ENCODE measurements around the gene ELOVL7.
"Not testable (repeated sequence)": the region's sequence is repeated elsewhere in the genome, so short reads cannot be mapped to it uniquely, and the experiment has no call there.

The ELOVL7 gene

DNA sequence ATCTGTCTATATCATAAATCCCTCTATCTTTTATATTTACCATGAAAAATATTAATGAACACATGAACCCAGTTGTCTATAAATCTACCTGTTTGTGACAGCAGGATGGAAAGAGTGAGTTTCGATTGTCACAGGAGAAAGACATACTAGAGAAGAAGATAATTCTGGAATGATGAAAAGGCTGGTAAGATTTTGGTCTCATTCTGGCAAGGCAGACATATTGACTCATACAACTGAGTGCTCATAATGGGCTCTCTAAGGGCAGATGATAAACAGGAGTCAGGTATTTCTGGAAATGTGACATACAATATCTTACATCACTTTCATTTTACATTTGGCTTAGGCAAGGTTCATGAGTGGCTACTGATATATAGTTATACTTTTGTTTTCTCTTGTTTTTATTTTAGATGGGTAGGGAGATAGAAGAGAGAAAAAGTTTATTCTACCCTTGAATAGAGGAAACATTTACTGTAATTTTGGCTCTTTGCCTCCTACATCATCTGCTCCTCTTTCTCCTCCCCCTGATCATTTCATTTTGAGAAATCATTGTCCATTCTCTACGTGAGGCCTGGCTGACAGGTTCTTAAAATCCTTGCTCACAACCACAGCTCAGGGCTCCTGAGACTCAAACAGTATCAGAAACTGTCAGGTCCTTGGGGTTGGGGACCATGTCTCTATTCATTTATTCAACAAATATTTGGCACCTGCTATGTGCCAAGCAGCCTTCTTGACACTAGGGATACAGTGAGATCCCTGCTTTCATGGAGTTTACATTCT, 14.4 kb downstream of the ELOVL7 start:
- no peak for DNase-seq

DNA sequence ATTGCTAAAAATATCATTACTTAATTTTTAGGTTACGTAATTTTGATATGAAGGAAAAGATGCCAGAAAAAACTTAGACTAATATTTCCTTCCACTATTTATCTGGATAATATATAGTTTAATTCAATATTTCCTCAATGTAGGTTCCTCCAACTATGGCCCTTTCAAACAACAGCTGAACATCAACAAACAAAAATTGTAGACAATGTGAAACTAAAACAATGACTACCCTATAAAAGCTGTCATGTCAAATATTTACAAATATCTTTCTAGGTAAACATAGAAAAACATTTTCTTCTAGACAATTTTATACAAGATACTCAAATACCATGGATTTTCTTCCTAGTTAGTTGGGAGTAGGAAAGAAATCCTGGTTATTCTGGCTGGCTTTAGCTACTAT, 16.9 kb downstream of the ELOVL7 start:
- no peak for DNase-seq

DNA sequence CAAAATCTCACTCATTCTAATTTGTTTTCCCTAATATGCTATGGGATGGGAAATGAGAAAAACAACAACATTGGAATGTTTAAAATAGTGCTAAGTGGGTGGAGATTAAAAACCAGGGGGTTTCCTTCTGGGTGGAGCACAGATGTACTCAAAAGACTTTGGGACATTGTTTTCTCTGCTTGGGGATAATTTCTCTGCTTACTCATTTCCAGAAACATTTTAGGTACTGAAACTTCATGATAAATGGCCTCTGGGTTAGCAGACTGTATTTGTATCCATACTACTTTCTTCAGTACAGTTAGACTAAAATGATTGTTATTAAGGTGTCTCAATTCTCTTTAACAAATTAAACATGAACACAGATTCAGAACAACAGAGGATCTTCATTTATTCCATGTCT, 17.4 kb downstream of the ELOVL7 start:
- no peak for DNase-seq

DNA sequence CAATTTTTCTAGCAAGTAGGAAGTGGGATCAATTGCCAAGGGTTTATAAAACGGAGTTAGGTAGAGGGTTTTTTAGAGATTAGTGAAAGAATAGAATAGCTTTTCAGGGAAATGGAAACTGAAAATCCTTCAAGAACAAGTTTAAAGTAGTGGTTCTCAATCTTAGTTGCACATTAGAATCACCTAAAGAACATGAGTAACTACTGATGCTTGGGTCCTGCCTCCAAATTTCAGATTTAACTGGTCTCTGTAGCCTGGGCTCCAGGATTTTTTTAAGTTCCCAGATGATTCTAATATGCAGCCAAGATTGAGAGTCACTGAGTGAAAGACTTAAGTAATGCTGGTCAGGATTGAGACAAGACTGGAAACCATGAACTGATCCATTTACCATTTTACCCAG, 20.5 kb downstream of the ELOVL7 start:
- DNase-seq: no peak

DNA sequence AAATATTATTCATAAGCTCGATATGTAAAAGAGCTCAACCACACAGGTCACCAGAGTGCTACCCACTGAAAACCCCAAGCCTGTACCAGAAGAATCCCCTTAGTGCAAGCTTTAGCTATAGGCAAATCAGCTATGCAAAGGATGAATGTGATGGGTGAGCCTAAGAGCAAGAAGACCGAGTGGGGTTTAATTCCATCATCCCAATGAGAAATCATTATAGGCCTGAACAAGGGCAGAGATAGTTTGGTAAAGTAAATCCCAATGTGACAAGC, 21.8 kb downstream of the ELOVL7 start:
- peak; percentile 87 to 88 for DNase-seq

DNA sequence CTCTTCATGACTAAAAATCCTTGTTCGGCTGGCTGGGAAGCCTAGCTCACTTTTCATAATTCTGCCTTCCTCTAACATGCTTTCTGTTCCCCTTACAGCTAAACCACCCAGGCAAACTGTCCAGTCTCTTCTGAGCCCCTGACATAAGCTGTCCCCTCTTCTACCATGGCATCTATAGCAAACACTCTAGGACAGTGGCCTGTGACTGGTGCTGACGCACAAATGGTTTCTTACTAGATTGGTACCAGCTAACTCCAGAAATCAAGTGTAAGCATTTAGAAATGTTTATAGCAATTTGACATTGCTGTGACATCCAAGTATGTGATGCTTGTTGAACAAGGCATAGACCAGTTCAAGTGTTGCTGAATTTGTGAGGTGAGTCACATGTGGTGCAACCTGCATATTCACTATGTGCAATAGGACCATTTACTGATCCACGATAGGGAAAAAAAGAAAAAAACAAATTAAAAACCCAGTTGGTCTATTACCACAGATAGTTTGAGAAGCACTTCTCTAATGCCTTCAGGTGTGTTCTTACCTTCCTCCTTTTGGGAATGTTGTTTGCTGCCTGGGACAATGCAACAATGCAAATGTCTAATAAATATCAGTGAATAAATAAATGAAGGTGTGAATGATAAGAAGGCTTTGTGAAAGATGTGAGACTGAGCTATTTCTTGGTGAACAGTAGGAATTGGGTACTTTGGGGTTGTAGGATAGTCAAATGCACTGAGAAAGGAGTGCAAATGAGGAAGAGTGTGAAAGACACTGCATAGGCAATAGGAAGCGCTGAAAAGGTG, 22.4 kb downstream of the ELOVL7 start:
- peak in 1 of 2 experiments; percentile 27 for DNase-seq

DNA sequence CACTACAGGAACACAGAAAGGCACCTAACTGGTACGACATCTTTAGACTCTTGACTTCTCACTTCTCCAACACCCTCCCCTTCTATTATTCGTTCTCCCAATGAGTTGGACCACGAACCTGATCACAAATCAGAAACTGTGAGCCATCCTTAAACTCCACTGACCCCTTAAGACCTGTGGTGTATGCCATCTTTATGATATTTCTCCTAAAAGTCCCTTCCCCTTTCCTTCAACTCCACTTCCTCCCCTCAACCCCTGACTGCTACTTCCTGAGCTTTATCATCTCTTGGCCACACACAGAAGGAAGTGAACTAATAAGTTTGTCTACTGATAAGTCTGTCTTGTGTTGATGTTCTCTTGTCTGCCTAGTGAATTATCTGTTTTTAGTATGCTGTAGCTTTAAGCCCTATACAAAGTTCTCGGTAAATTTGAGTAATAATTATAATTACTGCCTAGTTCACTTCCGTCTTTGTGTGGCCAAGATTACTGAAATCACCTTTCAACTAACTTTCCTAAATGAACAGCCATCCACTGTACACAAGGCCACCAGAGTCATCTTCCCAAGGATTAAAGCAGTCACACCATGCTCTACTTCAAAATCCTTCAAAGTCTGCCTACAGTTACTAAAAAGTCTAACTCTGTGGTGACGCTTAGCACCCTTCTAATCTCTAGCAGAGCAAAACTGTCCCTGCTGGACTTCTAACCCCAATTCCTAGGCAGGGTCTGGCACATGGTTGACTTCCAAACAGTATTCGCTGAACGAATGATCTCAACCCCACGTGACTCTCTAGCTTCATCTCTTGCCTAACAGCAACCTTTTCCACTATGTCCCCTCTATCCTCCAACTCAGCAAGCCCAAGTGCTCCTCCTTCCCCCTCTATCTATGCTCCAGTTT, 23.2 kb downstream of the ELOVL7 start:
- no peak for DNase-seq

DNA sequence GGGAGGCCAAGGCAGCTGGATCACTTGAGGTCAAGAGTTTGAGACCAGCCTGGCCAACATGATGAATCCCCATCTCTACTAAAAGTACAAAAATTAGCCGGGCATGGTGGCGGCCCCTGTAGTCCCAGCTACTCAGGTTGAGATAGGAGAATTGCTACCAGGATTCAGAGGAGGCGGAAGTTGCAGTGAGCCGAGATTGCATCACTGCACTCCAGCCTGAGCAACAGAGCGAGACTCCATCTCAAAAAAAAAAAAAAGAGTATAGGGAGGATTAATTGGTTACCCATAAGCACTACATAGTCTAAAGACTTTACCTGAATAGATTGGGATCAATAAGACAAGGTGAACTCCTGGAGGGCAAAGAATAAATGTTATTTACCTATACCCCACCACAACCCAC, 27.9 kb downstream of the ELOVL7 start:
- DNase-seq: not testable (repeated sequence)

DNA sequence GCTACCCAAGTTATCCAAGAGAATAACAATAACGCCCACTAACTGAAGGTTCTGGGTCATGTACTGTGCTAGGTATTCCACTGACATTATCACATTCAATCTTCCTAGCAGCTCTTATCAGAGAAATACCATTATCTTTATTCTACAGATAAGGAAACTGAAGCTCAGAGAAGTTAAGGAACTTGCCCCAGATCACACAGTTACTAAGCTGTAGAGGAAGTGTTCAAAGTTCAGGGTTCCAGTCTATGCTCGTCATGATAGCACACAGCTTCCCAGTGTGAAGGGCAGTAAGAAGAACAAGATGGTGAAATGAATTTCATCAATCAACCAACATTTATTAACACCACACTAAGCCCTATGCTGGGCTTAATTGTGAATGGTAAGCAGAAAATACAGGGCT, 29.6 kb downstream of the ELOVL7 start:
- DNase-seq: no peak

DNA sequence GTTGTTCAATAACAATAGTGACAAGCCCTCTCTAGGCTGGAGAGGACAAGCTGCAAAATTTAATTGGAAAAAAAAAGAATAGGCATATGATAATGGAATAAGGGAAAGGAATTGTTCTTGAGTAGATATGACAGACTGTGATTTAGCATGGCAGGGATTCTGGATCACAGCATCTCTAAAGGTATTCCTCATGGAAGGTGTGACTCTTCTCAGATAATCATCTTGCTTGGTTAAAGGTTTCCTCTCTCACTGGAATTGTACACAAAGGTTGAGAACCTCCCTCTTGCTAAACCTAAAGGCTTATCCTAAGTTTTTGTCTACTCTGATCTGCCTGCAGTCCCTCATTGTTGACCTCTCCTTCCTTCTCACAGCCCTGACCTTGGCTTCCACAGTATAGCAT, 31.6 kb downstream of the ELOVL7 start:
- no peak for DNase-seq

DNA sequence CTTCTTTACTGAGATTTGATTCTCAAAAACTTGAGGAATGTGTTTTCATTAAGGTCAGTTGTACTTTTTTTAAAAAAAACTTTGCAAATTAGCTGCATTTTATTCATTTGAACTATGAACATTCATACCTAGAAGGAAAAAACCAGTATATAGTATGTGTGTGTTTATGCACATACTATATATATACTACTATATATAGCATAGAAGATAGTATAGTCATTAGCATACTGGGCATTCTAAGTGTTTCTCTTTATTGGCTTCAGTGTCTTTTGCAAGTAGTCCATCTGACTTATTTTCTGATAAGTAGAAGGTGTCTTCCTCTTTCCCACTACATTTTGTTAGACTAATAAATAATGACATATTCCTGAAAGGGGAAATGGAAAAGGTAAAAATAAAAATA, 33.0 kb downstream of the ELOVL7 start:
- DNase-seq: no peak

DNA sequence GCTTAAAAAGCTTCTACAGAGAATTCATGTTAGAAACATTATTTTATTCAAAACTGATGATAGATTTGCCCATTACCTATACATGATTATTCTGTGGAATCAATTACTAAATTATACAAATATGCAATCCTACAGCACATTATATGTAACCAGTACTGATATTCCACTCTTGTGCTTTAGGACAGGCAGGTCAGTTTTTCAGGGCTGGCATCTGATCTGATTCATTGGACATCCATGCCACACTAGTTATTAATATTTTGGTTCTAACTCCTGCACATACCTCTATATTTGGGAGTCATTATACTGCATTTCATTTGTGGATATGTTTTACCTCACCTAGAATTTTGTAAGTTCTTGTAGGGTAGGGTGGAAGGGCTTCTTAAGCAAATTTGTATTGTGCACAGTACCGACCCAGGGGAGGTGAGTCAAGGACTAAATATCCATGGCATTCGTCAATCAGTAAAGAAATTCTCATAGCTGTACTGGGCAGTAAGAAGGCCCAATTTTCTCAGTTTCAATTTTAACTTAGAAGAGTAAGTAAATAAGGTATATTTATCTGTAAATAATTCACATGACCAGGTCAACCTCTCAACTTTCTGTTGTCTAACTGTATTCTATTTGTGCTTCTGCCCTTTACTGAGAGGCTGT, 33.5 kb downstream of the ELOVL7 start:
- DNase-seq: no peak

DNA sequence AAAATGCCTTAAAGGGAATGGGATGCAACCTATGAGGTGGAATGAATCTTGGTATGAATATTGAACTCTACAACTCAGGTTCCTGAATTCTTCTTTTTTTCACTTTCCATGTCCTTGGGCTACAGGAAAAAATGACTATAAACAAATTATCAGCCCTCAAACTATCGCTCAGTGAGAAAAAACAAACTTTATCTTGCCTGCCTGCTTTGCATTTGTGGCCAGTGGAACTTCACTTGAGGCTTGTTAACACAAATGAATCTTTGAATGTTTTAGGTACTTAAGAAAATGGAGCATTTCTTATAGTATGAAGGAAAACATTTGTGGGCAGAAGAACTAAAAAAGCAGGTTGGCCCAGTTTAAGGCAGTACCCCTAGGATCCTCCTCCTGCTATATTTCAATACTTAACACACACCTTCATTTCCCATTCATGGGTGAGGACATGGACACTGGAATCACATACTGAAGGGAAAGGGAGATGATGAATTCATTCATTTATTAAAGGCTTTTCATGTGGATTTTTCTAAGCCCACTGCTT, 34.1 kb downstream of the ELOVL7 start:
- peak; percentile 28 to 37 for DNase-seq

DNA sequence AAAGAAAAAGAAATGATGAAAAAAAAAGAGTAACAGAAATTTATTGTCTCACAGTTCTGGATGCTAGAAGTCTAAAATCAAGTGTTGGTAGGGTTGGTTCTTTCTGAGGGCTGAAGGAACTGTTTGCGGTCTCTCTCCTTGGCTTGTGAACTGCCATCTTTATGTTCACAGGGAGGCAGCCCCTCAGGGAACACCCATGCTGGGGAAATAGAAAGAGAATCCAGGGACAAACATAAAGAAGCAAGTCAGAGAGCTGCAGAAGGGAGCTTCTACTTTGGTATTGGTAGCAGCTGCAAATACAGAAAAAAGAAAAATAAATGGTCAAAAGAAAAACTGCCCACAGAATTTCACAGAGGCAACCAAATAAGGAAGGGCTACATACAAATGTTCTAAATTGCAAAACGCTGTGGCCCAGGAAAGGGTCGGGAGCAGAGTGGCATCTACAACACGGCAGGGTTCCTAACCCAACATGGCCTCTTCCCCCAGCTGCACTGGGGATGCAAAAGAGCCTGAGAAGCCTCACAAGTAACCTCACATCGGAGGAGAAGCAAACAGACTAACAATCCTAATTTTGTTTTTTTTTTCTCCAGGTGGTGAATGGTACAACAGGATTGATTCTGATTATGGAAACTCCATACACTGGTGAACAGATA, 37.4 kb downstream of the ELOVL7 start:
- no peak for DNase-seq

DNA sequence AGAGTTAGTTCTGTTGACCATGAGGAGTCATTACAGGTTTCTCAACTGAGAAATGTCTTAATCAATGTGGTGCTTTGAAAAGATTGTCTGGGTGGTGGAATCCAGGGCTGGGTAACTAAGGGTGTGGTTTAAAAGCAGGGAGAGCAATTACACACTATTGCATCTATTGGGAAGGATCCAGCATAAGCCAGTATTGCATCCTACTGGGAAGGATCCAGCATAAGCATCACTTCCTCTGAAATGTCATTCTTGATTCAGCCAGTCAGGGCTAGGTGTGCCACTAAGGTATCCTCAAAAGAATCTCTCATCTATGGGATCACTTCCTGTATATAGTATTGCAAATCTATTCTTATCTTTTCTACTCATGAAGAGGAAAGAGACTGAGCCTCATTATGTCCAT, 38.6 kb downstream of the ELOVL7 start:
- no peak for DNase-seq

DNA sequence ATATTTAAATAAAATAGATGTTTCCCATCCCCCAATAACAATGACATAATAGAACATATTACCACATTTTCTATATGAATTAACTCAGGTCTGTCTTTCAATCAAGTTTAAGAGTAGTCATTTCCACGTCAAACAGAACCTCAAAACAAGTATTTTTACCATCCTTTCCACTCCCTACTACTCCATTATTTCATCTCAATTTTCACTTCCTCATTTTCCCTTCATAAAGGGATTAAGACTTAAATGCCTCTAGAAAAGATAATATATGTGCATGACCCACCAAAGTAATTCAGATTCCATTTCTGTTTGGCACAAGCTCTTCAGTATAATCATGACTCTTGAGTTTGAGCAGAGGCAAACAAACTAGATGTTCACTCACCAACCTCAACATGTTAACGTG, 40.4 kb downstream of the ELOVL7 start:
- no peak for DNase-seq

DNA sequence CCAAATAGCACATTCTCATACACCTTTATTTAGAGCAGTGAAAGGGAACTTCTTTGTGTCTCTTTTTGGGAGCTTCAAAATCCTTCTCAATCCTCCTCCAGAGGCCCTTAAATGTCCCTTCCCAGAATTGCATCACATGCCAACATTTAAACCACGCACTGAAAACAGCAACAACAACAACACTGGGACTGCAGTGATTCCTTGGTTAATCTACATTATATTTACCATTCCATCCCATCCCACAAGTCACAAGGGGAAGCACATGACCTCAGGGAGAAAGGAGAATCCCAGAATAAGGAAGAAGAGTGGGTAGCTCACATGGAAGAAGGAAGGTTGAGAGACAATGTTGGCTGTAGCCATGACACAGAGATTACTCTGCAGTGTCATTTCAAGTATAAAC, 41.1 kb downstream of the ELOVL7 start:
- DNase-seq: no peak

DNA sequence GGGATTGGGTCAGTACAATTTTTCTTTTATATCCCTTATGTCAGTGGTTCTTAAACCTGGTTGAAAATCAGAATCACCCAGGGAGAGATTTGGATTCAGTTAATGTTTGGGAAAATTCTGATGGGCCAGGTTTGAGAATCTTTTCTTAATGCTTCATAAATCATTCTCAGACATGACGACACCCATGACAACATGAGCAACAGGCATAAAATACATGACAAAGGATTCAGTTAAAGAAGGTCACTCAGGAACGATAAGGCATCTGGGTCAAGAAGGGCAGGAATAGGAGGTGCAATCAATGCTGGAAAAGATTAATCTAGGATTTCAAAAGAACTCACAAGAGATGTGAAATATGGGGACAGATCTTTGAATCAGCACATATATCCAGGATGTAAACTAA, 41.8 kb downstream of the ELOVL7 start:
- DNase-seq: no peak

DNA sequence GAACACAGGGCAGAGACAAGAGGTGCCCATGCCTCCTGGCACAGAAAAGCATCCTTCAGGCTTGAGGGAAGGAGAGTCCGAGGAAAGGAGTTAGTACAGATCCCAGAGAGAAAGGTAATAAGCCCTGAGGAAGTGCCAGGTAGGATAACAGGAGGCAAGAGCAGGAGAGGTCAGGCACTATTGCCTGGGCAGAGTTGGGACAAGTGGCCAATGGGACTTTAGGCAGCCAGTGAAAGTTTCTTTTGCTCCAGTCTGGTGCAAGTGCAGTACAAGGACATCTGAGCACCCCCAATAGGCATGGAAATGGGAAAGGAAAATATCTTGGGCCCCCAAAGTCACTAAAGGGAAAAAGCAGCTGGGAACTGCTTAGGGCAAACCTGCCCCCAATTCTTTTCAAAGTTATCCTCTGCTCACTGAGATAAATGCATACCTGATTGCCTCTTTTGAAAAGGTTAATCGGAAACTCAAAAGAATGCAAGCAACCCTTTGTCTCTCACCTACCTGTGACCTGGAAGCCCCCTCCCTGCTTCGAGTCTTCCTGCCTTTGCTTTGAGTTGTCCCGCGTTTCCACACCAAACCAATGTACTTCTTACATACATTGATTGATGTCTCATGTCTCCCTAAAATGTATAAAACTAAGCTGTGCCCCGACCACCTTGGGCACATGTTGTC, 46.5 kb downstream of the ELOVL7 start:
- DNase-seq: no peak

DNA sequence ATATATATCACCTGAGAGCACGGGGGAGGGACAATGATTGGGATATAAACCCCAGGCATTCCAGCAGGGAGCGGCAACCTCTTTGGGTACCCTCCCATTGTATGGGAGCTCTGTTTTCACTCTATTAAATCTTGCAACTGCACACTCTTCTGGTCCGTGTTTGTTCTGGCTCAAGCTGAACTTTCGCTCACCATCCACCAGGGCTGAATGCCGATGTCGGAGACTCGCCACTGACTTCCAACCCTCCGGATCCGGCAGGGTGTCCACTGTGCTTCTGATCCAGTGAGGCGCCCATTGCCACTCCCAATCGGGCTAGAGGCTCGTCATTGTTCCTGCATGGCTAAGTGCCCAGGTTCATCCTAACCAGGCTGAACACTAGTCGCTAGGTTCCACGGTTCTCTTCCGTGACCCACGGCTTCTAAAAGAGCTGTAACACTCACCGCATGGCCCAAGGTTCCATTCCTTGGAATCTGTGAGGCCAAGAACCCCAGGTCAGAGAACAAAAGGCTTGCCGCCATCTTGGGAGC, 48.6 kb downstream of the ELOVL7 start:
- not testable (repeated sequence) for DNase-seq

DNA sequence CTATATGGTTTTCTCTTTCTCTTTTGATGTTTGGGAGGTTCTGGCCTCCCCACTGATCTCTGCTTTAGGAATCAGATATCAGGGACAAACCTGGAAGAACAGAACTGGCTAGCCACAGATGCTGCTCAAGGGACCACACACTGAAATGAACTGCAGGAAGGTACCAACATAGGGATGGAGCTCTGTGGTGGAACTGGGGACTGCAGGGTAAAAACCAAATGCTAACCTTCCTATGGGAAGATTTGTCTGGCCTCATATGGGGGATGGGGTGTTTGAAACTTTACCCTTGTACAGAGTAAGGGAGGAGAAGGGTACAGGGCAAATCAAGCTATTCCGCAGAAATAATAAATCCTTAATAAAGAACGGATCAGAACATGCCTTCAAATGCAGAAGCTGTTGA, 49.4 kb downstream of the ELOVL7 start:
- DNase-seq: no peak

DNA sequence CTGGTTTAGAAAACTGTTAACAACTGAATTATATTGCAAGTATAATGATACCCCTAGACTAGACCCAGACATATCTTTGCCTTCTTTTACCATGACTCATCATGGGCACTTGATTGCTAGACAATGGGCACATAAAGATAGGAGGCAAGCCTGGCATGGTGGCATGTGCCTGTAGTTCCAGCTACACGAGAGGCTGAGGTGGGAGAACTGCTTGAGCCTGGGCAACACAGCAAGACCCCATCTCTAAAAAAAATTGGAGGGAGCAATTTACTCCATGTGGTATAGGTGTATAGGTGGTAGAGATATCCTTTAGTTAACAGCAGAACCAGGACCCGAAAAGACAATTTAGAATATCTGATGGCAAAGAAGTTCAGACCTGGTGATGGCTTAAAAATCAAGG, 51.6 kb downstream of the ELOVL7 start:
- no peak for DNase-seq
